H1 (cell line): Measurements from ENCODE around the gene CCDC178. TPM values are rescaled to one million over a fixed set of nuclear protein-coding genes. Genes with fewer than 3 reads are reported as not detected.

Experiments used
- CHD7 ChIP-seq: fragments of 300-600 bp; sonication (generic); IDR thresholded peaks from 2 replicates; pipeline ENCODE4 v1.7.1; 2012; ENCODE audit warnings: low read length, moderate library complexity, mild to moderate bottlenecking, inconsistent platforms; ENCODE audit not compliant: insufficient replicate concordance
- EZH2 ChIP-seq: fragments of 200-600 bp; sonication (generic); IDR thresholded peaks from 2 replicates; pipeline ENCODE4 v1.7.1; 2012; ENCODE audit warnings: low read depth, mild to moderate bottlenecking, moderate library complexity, low read length, inconsistent platforms; ENCODE audit not compliant: severe bottlenecking
- KDM4A ChIP-seq: IDR thresholded peaks from one replicate; pipeline ENCODE4 v1.7.1; 2012; ENCODE audit warnings: low read depth, mild to moderate bottlenecking, moderate library complexity, low read length, inconsistent platforms; ENCODE audit not compliant: severe bottlenecking
- KDM5A ChIP-seq: fragments of 200-600 bp; IDR thresholded peaks from 2 replicates; pipeline ENCODE4 v1.7.1; 2012; ENCODE audit warnings: mild to moderate bottlenecking, low read length, inconsistent platforms, mixed read lengths
- TAF7 ChIP-seq: optimal IDR thresholded peaks from 2 replicates; pipeline ENCODE3; 2011; ENCODE audit warnings: low read depth, mild to moderate bottlenecking, inconsistent platforms, low read length, moderate library complexity, borderline replicate concordance
- TEAD4 ChIP-seq: IDR thresholded peaks from 2 replicates; pipeline ENCODE4 v1.6.1; 2012; ENCODE audit warnings: low read depth, low read length, inconsistent platforms, mixed read lengths
- polyA plus RNA-seq, 7 experiments: library from polyadenylated mRNA; depleted of rRNA in 3 of 7; stranded (reverse) in 5 of 7; unstranded in 2 of 7; fragments of >200 nt in 5 of 7; fragments of 200-250 nt in 2 of 7; gene quantifications; 1 replicate in 5 of 7; 2 replicates in 1 of 7; 4 replicates in 1 of 7; pipeline versions ENCODE4 v1.2.1 to v1.2.3, GENCODE V29; 2011 to 2013; ENCODE audit warnings: missing spikeins in 2 of 7, mixed read lengths in 2 of 7
- total RNA-seq: library from RNA; stranded (reverse); fragmentation: NEBNext Ultra II Directional; extraction: Animal tissue kit (Norgen Biotek cat#: 25700); gene quantifications from 2 replicates; pipeline ENCODE4 v1.2.1, GENCODE V29; 2021

CCDC178 gene
- total and polyA plus RNA-seq, 2 of the 8 experiments (the other 6 are each of a cell fraction or from before 2014, with no cell fraction given), result not detected

- TF ChIP-seq CHD7 (no peak), KDM5A (no peak), EZH2 (no peak), KDM4A (no peak), TAF7 (no peak), TEAD4 (no peak)
Measured at GRCh38 chr18:32934201-32934600, 506.3 kb downstream of the CCDC178 start (continued).
